ENCODE measurements around the gene PLCL1. TPM values are rescaled to one million over a fixed set of nuclear protein-coding genes. Genes with fewer than 3 reads are reported as not detected.

The PLCL1 gene
- total RNA-seq, 1 donor from 2014 or later: 1.2 TPM

DNA sequence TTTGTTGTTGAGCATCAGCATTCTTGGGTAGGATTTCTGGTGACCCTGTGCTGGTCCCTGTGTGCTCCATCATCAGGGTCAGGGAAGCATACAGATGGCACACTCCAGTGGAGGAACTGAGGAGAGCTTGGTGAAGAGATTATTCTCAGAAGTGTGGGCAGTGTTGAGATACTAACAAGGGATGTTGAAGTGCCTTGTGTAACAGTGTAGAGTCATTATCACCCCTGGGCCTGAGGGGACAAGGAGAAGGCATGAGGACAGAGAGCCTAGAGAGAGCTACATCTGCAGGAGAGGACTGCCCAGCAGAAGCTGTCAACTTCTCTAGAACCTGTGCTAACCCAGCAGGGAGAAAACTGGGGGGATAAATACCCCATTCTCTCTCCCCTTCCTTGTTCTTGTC is 189.0 kb downstream of the PLCL1 start:
- Mint-ChIP-seq H3K4me1 (ENCODE audit: unreplicated experiment) (no peaks in the 10 kb centered on the region), H3K27me3 (ENCODE audit: unreplicated experiment) (peaks cover 5% of the 10 kb centered on the region), H3K36me3 (ENCODE audit: unreplicated experiment) (no peaks in the 10 kb centered on the region), H3K27ac (ENCODE audit: unreplicated experiment) (no peak overlapping the region), H3K4me3 (ENCODE audit: unreplicated experiment) (no peak overlapping the region), H3K9me3 (ENCODE audit: unreplicated experiment) (no peaks in the 10 kb centered on the region)
- no peak for TF ChIP-seq CTCF (IDR thresholded peaks at IDR 0.05)
- DNase-seq (ENCODE audit: extremely low spot score, unreplicated experiment): no peak

- no peaks in the 10 kb centered on the region for H3K9me3 Mint-ChIP-seq (ENCODE audit: unreplicated experiment)
- no peak for TF ChIP-seq CTCF (IDR thresholded peaks at IDR 0.05)
- peaks cover 5% of the 10 kb centered on the region for H3K27me3 Mint-ChIP-seq (ENCODE audit: unreplicated experiment)
- H3K4me1 Mint-ChIP-seq (ENCODE audit: unreplicated experiment): no peaks in the 10 kb centered on the region
- H3K36me3 Mint-ChIP-seq (ENCODE audit: unreplicated experiment): no peaks in the 10 kb centered on the region
- no peak overlapping the region for H3K4me3 Mint-ChIP-seq (ENCODE audit: unreplicated experiment)
- no peak for DNase-seq (ENCODE audit: extremely low spot score, unreplicated experiment)
- H3K27ac Mint-ChIP-seq (ENCODE audit: unreplicated experiment): no peak overlapping the region
Measured at GRCh38 chr2:197993830-197994229, 189.4 kb downstream of the PLCL1 start.

GRCh38 chr2:197994751-197995150 is 190.4 kb downstream of the PLCL1 start:
- no peak for DNase-seq (ENCODE audit: extremely low spot score, unreplicated experiment)
- TF ChIP-seq CTCF (IDR thresholded peaks at IDR 0.05): no peak
- H3K4me3 Mint-ChIP-seq (ENCODE audit: unreplicated experiment): no peak overlapping the region
- no peaks in the 10 kb centered on the region for H3K9me3 Mint-ChIP-seq (ENCODE audit: unreplicated experiment)
- H3K4me1 Mint-ChIP-seq (ENCODE audit: unreplicated experiment): no peaks in the 10 kb centered on the region
- H3K27ac Mint-ChIP-seq (ENCODE audit: unreplicated experiment): no peak overlapping the region
- H3K27me3 Mint-ChIP-seq (ENCODE audit: unreplicated experiment): peaks cover 5% of the 10 kb centered on the region
- no peaks in the 10 kb centered on the region for H3K36me3 Mint-ChIP-seq (ENCODE audit: unreplicated experiment)

GRCh38 chr2:197996583-197996982 is 192.2 kb downstream of the PLCL1 start:
- no peaks in the 10 kb centered on the region for H3K36me3 Mint-ChIP-seq (ENCODE audit: unreplicated experiment)
- TF ChIP-seq CTCF (IDR thresholded peaks at IDR 0.05): no peak
- no peak overlapping the region for H3K27ac Mint-ChIP-seq (ENCODE audit: unreplicated experiment)
- no peak overlapping the region for H3K4me3 Mint-ChIP-seq (ENCODE audit: unreplicated experiment)
- no peak for DNase-seq (ENCODE audit: extremely low spot score, unreplicated experiment)
- H3K4me1 Mint-ChIP-seq (ENCODE audit: unreplicated experiment): no peaks in the 10 kb centered on the region
- H3K27me3 Mint-ChIP-seq (ENCODE audit: unreplicated experiment): peaks cover 5% of the 10 kb centered on the region
- H3K9me3 Mint-ChIP-seq (ENCODE audit: unreplicated experiment): no peaks in the 10 kb centered on the region

DNA sequence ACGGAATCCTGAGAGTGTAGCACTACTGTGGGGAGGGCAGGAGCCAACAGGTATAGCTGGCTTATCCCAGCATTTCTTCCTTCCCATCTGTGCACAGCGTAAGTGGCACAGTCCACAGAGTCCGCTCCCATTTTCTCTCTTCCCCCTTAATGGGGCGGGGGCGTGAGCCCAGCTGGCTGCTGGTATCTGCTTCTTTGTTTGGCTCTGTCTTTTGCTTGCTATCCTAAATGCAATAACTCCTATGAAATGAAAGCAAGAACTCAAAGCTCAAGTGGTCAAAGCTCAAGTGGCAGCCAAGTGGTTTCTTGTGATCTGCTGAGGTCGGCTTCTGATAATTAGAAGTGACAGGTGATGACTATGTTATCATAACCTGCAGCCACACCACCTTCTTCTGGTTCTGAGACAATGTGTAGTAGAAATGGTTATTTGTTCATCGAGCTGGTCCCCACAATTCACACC is 192.7 kb downstream of the PLCL1 start:
- no peak for DNase-seq (ENCODE audit: extremely low spot score, unreplicated experiment)
- TF ChIP-seq CTCF (IDR thresholded peaks at IDR 0.05): no peak
- H3K4me1 Mint-ChIP-seq (ENCODE audit: unreplicated experiment): no peaks in the 10 kb centered on the region
- H3K36me3 Mint-ChIP-seq (ENCODE audit: unreplicated experiment): no peaks in the 10 kb centered on the region
- peaks cover 6% of the 10 kb centered on the region for H3K27me3 Mint-ChIP-seq (ENCODE audit: unreplicated experiment)
- no peak overlapping the region for H3K4me3 Mint-ChIP-seq (ENCODE audit: unreplicated experiment)
- no peak overlapping the region for H3K27ac Mint-ChIP-seq (ENCODE audit: unreplicated experiment)
- H3K9me3 Mint-ChIP-seq (ENCODE audit: unreplicated experiment): no peaks in the 10 kb centered on the region
